Activated T-helper 1 cell treated with anti-CD3 and anti-CD28 coated beads, Interleukin-2, amount 50 U/mL, for 16 hours (primary cell): ENCODE measurements around the gene HNRNPA3.
"Not testable (repeated sequence)": the region's sequence is repeated elsewhere in the genome, so short reads cannot be mapped to it uniquely, and the experiment has no call there.

Experiments used
- DNase-seq, 2 donors: peaks; one replicate each; pipeline ENCODE4 v3.0.0-alpha.2; 2020; ENCODE audit warnings: low read depth in 1 of 2, low spot score in 1 of 2

HNRNPA3 gene

GRCh38 chr2:177212106-177212890 lies at the start of gene HNRNPA3:
TSS of gene HNRNPA3 (plus strand) at chr2:177212794. CDS start at chr2:177212800, 6 bp downstream.
- DNase-seq: peak; percentile 99

DNA sequence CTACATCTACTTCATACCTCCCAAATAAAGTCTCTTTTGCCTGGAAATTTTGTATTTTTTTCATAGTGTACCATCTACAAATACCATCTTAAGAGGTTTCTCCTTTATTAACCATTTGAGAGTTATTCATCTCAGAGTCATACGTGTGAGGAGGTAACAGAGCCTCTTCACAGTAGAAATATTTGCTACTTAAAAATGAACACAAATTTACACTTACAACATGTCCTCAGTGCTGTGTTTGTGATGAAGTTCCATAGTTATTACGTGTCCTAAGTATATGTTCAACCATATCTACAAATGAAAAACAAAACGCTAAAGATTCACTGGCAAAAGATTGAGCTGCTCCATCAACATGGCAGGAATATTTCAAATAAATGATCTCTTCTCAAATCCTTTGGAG lies 48.5 kb upstream of the HNRNPA3 start:
- DNase-seq: no peak

DNA sequence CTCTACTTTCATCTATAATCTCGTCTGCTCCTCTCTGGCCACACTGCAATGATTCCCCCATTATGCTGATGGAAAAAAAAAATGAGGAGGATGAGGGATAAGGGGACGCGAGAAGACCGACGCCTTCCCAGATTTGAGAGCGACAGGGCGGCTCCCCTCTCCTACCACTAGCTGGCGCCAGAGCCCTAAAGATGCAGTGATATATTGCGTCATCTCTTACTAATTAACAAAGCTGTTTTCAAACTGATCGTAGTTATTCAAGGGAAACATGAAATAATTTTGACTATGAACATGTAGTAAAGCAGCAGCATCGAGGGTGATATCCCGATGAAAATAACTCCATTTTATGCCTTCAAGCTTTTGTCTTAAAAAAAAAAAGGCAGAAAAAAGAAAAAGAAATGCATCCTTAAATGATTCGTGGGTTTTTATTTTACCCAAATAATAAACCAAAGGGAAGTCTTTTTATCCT lies 48.0 kb upstream of the HNRNPA3 start:
- peak; percentile 54 to 59 for DNase-seq

DNA sequence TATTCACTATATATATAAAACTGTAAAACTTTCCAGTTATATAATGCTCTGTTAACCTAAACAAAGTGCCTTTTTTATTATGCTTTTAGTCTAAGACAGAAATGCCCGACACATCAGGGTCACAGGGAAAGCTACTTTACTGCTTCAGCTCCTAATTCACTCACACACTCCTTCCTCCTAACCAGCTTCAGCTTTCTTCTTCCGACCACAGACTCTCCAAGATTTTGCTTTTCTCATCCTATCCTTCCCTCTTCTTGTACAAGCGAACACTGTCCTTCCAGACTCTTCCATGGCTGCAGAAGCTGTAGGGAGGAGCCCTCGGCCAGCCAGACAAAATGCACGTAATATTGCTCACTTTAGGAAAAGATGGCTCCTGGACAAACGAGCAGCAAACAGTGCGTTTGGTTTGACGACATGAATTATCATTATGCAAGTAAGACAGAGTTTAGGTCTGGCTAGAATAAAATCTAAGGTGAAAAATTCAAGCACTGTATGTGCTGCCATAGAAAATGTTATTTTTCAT lies 47.5 kb upstream of the HNRNPA3 start:
- DNase-seq: no peak

DNA sequence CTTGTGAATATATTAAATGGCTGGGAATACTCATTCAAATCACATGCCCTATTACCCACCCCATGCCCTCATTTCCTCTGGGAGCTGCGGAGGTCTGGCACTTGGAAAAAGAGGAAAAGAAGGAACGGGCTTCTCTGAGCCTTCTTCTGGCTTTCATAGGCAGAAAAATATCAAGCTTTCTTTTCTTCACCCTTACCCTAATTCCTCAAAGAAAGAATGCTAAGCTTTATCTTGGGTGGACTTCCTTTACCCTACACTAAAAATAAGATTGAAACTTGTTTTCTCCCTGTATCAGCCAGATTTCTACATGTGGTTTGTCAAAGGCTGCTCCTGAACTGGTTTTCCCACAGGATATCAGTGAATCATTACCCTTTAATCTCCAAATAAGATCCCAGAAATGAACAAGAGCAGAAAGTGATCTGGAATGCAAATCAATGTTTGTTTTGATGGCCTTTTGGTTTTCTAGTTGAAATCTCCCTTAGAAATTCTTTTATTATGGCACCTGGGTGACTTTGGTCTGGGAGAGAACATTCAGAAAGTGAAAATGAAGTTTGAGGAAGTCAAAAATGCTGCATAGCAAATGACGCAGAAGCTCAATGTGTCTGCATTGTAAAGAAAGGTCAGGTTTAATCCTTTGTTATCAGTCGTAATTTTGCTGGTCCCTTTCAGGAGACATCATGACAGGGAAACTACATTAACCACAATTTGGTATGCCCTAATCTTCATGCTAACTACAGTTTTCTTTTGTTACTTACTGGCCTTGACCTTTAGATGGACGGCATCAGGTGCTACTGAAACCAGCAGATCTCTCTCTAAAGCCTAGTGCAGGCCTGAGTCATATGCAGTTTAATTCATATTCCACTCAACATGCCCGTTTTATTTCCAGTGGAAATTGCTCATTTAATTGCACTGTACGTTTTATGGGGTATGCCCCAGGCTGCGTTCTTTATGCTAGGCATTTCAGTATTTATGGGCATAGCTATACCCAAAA lies 46.6 kb upstream of the HNRNPA3 start:
- DNase-seq: no peak

DNA sequence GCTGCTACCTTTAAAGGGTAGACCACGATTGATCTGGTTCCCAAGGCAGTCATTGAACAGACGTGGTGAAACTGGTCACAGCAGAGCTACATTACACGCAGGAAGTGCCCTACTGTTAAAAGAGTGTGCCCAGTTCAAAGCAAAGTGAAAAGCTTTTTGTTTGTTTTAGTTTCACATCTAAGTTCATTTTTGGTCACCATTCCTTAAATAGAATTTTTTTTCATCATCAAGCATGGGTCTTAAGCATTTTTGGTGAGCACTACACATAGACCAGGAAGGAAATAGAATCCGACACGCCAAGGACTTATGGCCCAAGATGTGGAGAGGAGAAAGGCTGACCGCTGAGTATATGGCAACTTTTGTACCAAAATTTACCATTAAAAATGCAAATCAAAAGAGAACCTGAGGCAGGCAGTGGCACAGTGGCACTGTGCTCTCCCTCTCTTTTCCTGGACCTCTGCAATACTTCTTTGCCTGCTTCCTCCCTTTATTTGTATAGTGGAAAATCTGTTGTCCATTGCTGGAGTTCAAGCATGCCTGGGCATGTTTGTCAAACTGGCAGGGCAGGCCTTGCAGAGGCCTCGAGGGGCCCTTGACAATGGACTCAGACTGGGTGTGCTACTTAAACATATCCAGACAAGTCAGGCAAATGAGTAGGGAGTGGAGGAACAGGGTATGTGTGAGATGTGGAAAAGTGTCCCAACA lies 42.6 kb upstream of the HNRNPA3 start:
- no peak for DNase-seq

- DNase-seq: no peak
Measured at GRCh38 chr2:177171418-177171865, 41.2 kb upstream of the HNRNPA3 start.

DNA sequence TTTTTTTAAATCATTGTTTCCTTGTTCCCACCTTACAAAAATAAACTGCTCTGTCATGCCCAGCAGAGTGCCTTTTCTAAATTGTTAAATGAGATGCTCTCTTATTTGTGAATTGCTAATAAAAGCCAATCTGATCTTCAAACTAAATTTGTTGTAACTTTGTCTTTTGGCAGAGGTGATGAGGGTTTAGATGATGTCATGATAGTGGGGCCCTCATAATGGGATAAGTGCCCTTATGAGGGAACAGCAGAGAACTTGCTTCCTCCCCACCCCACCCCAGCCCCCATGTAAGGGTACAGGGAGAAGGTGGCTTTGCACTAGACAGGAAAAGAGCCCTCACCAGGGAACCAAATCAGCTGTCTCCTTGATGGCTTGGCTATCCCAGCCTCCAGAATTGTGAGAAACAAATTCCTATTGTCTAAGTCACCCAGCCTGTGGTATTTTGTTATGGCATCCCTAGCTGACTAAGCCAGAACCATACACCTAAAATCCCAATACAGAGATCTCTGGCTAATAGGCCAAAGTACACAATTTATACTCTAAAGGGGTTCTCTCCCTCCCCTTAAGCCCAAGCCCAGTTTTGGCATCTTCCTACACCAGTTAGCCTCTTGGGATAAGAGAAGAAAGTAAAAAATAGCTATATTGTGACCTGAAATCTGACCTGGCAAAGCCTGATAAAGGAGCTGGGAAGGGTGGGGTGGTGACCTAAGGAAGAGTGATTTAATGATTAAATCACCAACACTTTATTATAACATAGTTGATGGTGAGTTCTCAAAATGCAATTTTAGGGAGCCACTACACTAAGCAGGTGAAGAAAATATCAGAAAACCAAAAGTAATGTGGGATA lies 40.3 kb upstream of the HNRNPA3 start:
- no peak for DNase-seq

DNA sequence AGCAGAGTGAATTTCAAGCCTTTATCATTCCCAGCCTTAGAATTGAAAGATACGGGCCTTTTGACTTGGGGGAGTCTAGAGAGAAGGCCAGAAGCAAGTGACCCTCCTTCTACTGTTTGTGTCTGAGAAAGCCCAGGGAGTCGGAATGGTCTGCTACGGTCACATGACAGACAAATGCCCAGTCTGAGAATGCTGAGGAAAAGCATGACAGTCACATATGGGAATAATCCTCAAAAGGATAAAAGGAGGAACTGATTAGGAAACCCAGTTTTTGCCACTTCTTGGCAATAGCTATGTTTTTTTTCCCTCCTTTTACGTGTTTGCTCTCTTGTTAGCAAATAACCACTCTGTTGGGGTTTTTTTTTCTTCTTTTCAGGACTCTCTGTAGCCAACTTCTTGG lies 38.1 kb upstream of the HNRNPA3 start:
- no peak for DNase-seq

DNA sequence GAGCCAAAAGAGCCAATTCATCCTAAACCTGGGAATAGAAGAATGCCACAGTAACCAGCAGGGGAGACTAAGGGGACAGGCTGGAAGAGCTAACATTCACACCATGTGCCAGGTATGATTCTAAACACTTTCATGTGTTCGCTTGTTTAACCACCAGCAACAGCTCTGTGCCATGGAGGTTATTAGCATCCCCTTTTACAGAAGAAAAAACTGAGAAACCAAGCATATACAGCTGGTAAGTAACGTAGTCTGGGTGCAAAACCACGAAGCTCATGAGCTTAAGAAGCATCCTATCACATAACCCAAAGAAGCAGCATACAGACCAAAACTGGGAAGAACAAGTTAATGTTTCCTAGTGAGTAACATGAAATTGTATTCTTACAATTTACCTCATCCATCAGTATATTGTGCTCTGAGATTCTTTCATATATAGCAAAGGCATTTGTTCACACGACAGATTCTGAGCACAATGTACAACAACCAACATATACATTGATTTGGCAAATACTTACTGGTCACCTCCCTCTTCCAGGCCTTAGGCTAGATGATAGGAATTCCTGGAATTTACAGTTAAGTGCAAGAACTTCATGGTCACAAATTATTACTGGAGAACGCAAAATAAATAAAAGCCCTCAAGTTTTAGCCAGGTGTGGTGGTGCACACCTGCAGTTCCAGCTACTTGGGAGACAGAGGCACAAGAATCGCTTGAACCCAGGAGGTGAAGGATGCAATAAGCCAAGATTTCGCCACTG lies 36.5 kb upstream of the HNRNPA3 start:
- no peak for DNase-seq

GRCh38 chr2:177178797-177179196 lies 33.8 kb upstream of the HNRNPA3 start:
- DNase-seq: no peak

DNA sequence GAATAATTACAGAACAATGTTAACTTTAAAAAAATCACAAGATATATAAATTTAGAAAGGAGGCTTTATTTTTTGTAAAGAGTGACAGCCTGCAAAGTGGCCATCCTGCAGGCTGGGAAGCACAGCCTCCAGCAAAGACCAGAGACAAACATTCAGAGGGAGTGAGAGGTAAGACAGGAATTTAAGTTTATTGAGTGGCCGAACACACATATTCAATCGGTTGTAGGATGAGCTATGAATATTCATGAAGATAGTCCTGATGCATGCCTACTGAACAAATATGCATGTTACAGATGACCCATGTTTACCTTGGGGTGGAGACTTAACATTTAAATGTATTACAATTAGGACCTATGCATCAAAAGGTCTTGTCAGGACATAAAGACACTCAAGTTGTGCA lies 33.4 kb upstream of the HNRNPA3 start:
- DNase-seq: no peak

GRCh38 chr2:177179671-177180070 lies 32.9 kb upstream of the HNRNPA3 start:
- DNase-seq: not testable (repeated sequence)

DNA sequence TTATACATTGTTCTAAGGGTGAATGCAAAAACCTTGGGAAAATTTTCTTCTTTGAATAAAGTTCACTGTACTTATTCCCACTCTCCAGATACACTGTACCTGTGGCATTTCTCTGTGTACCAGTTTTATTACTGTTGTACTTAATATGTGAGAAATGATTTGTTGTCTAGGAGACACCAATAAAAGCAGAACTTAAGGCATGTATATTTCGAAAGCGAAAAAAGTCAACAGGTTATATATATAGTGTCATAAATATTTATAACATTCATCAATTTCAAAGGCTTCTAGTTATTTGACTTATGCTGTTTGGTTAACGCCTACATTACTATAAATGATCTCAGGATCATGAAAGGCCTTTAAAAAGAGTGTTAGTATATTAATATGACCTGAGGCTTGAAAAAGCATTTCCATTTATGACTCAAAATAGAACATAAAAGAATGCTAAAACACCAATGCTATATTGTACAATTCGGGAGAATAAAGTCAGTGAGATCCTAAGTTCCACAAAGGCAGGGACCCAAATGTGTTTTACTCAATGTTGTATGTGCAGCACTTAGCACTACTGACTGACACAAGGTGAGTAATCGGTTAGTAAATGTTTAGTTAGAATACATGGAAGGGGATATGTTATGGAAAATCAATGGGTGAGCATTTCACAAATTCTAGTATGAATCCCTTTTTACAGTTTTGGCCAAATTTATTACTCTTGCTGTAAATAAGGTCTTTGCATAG lies 32.2 kb upstream of the HNRNPA3 start:
- no peak for DNase-seq

DNA sequence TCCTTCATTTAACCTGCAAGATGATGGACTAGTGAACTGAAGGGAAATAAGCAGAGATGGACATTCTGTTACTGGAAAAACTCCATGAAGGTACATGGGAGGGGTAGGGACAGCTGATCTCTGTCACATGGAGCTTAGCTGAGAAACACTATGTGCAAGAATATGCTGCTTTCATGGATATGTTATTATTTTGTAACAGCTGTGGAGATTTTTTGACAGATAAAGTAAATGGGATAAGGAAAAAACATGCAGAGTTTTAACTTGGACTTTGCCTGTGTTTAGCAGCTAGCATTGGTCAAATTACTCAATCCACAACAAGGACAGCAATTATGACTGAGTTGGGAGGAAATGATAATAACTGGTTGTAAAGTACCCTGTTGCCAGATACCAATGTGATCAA lies 28.7 kb upstream of the HNRNPA3 start:
- no peak for DNase-seq

DNA sequence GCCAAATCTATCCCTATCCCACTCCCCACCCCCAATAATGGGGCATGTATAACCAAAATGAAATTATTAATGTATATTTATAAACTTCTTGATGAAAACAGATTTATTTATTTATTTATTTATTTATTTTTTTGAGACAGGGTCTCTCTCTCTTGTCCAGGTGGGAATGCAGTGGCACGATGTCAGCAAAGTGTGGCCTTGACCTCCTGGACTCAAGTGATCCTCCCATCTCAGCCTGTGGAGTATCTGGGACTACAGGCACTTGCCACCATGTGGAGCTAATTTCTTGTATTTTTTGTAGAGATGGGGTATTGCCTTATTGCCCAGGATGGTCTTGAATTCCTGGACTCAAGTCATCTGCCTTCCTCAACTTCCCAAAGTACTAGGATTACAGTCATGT lies 28.0 kb upstream of the HNRNPA3 start:
- no peak for DNase-seq

DNA sequence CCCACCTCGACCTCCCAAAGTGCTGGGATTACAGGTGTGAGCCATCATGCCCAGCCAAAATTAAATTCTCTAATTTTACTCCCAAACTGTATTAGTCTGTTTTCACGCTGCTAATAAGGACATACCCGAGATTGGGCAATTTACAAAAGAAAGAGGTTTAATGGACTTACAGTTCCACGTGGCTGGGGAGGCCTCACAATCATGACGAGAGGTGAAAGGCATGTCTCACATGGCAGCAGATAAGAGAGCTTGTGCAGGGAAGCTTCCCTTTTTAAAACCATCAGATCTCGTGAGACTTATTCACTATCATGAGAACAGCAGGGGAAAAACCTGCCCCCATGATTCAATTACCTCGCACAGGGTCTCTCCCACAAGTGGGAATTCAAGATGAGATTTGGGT lies 26.6 kb upstream of the HNRNPA3 start:
- not testable (repeated sequence) for DNase-seq

- no peak for DNase-seq
Measured at GRCh38 chr2:177187631-177188312, 24.8 kb upstream of the HNRNPA3 start.
